Measurements from ENCODE around the gene PARP8. TPM values are rescaled to one million over a fixed set of nuclear protein-coding genes. Genes with fewer than 3 reads are reported as not detected.
A peak's percentile ranks its signal among the peaks of the same experiment; 100 is the strongest.

Gene PARP8
- total RNA-seq, 1 donor from 2014 or later: 54.6 TPM

- Histone ChIP-seq H3K27me3 (ENCODE audit: low read depth) (no peaks in the 10 kb centered on the region), H3K27ac (no peak overlapping the region), H3K36me3 (no peaks in the 10 kb centered on the region), H3K9me3 (no peaks in the 10 kb centered on the region), H3K4me1 (peaks cover 9% of the 10 kb centered on the region), H3K4me3 (no peak overlapping the region)
- intact Hi-C loops (cut with DNase I): no loop called here
- ATAC-seq (peak; percentile 84 to 87), DNase-seq (no peak)
- TF ChIP-seq CTCF (IDR thresholded peaks at IDR 0.05): peak; percentile 82
Measured at GRCh38 chr5:50751064-50751657, 84.7 kb downstream of the PARP8 start.

GRCh38 chr5:50752800-50753199 lies 86.4 kb downstream of the PARP8 start:
- H3K27me3 ChIP-seq (ENCODE audit: low read depth): no peaks in the 10 kb centered on the region
- H3K36me3 ChIP-seq: no peaks in the 10 kb centered on the region
- peaks cover 9% of the 10 kb centered on the region for H3K4me1 ChIP-seq
- no peaks in the 10 kb centered on the region for H3K9me3 ChIP-seq
- intact Hi-C loops (cut with DNase I): no loop called here
- H3K27ac ChIP-seq: no peak overlapping the region
- DNase-seq: no peak
- TF ChIP-seq CTCF (IDR thresholded peaks at IDR 0.05): no peak
- ATAC-seq: no peak
- no peak overlapping the region for H3K4me3 ChIP-seq

- Histone ChIP-seq H3K27me3 (ENCODE audit: low read depth) (no peaks in the 10 kb centered on the region), H3K4me3 (no peak overlapping the region), H3K9me3 (no peaks in the 10 kb centered on the region), H3K36me3 (peaks cover 20% of the 10 kb centered on the region), H3K27ac (no peak overlapping the region), H3K4me1 (no peaks in the 10 kb centered on the region)
- ATAC-seq (no peak), DNase-seq (no peak)
- no peak for TF ChIP-seq CTCF (IDR thresholded peaks at IDR 0.05)
- intact Hi-C loops (cut with DNase I): no loop called here
Measured at GRCh38 chr5:50759526-50760270, 93.3 kb downstream of the PARP8 start.

GRCh38 chr5:50763351-50763750 lies 96.9 kb downstream of the PARP8 start:
- H3K4me1 ChIP-seq: no peaks in the 10 kb centered on the region
- H3K27me3 ChIP-seq (ENCODE audit: low read depth): no peaks in the 10 kb centered on the region
- H3K27ac ChIP-seq: no peak overlapping the region
- DNase-seq (no peak), ATAC-seq (no peak)
- peaks cover 21% of the 10 kb centered on the region for H3K36me3 ChIP-seq
- no peaks in the 10 kb centered on the region for H3K9me3 ChIP-seq
- intact Hi-C loops (cut with DNase I): no loop called here
- TF ChIP-seq CTCF (IDR thresholded peaks at IDR 0.05): no peak
- H3K4me3 ChIP-seq: no peak overlapping the region

- ATAC-seq: no peak
- no peaks in the 10 kb centered on the region for H3K9me3 ChIP-seq
- DNase-seq: no peak
- H3K27ac ChIP-seq: no peak overlapping the region
- no peaks in the 10 kb centered on the region for H3K4me1 ChIP-seq
- no peak for TF ChIP-seq CTCF (IDR thresholded peaks at IDR 0.05)
- no peak overlapping the region for H3K4me3 ChIP-seq
- intact Hi-C loops (cut with DNase I): no loop called here
- H3K36me3 ChIP-seq: peaks cover 21% of the 10 kb centered on the region
- H3K27me3 ChIP-seq (ENCODE audit: low read depth): no peaks in the 10 kb centered on the region
Measured at GRCh38 chr5:50763846-50764245, 97.4 kb downstream of the PARP8 start.
